GM21367 (cell line): Measurements from ENCODE around the gene RSPO4.

Experiments used
- ATAC-seq: cut with Tn5 transposase; IDR thresholded peaks from one replicate; pipeline ENCODE4 v1.9.1; 2021; ENCODE audit not compliant: unreplicated experiment

The RSPO4 gene

DNA sequence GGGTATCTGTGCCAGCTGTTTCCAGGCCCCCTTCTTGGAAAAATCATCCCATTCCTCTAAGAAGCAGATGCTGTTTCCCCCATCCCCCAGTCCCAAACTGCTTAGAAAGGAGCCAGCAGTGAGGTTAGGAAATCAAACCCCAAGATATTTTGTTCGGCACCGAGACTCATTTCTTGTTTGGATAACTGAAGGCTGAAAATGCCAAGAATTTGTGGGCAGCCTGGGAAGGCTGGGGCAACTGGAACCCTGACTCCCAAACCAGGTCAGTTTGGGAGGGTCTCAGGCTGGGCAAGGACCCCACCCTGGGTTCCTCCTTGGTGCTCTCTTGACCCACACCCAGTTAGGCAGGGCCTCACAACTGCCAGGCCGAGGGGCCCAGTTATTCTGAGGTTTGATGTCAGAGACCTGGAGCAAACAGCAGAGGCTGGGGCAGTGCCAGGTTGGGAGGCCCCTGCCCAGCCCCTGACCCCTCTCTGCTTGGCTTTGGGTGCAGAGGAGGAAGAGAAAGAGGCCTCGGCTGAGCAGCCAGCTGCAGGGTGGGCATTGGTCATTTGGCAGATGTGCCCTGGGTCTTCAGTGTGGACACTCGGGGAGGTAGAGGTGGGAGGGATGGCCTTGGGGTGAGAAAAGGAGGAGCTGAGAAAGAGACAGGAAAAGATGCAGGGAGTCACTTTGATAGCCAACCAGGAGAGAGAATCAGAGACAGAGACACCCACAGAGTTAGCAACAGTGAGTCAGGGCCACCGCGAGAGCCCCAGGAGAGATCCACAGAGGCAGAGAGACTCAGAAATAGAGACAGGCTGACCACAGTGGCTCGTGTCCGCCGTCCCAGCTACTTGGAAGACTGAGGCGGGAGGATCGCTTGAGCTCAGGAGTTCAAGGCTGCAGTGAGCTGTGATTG, 91.0 kb downstream of the RSPO4 start:
- no peak for ATAC-seq

DNA sequence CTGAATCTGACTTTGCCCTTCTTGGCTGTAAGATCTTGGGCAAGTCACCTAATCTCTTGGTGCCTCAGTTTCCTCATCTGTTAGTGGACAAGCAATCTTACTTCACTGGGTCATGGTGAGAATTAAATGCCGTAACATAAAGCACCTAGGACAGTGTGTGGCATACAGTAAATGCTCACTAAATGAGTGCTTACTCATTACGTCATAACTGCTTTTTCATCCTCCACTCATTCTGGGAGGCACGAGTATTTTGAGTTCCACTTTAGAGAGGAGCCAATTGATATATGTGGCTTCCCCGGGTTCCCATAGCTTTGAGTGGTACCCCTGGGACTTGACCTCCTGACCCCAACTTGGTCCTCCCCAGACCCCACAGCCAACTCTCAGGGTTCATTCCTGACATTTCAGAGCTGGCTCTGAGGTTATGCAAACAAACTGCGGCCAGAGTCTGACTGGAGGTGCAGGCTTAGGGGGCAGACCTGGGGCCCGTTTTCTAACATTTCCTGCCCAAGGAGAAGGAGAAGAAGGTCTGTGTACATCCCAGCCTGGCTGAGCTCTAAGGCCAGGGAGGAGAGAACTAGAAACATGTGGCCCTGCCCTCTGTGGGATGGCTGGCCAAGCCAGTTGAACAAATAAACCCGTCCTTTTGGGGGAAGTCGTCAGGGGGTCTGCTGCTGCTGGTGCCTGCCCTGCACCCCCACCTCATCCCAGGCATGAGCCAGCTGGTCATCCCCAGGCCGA, 91.8 kb downstream of the RSPO4 start:
- ATAC-seq, result no peak

DNA sequence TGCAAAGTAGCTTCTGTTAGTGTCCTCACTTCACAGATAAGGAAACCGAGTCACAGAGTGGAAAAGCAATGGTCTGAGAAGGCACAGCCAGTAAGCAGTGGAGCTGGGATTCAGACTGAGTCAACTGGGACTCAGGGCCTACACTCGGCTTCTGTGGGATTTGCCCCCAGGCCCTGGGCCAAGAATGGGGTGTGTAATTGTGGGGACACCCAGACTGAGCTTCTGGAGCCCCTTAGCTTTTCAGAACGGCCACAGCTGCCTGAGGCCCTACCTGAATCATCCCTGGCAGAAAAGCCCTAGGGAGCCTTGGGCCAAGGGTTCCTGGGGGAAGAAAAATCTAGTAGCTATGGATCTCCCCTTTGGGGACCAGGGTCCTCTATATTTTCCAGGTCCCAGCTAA, 92.5 kb downstream of the RSPO4 start:
- no peak for ATAC-seq
